HepG2 (cell line): ENCODE results near the gene TGFBRAP1. TPM values are rescaled to one million over a fixed set of nuclear protein-coding genes. Genes with fewer than 3 reads are reported as not detected.

Experiments used
- KDM3A ChIP-seq: IDR thresholded peaks from 2 replicates; pipeline ENCODE4 v1.6.1; 2018; ENCODE audit warnings: low read depth, missing compliant biosample characterization
- PHB2 ChIP-seq: fragments of 450-650 bp; IDR thresholded peaks from 2 replicates; pipeline ENCODE4 v1.6.1; 2018; ENCODE audit not compliant: partially characterized antibody
- POGZ ChIP-seq: sonication (generic); formaldehyde crosslinking; IDR thresholded peaks from 2 replicates; pipeline ENCODE4 v1.4.0; 2020; ENCODE audit warnings: mild to moderate bottlenecking, missing genetic modification reagents
- TIGD3 ChIP-seq: sonication (generic); formaldehyde crosslinking; IDR thresholded peaks from 2 replicates; pipeline ENCODE4 v1.5.1; 2020; ENCODE audit warnings: mild to moderate bottlenecking, missing genetic modification reagents, borderline replicate concordance
- ZBTB33 ChIP-seq: sonication (generic); formaldehyde crosslinking; IDR thresholded peaks from 2 replicates; pipeline ENCODE4 v1.4.0; 2020; ENCODE audit warnings: missing genetic modification reagents
- ZBTB4 ChIP-seq: sonication (generic); formaldehyde crosslinking; IDR thresholded peaks from 2 replicates; pipeline ENCODE4 v1.4.0; 2020; ENCODE audit warnings: missing genetic modification reagents, mild to moderate bottlenecking, borderline replicate concordance
- ZBTB40 ChIP-seq, 2 experiments: fragments of 450-650 bp in 1 of 2; sonication (generic) in 1 of 2; formaldehyde crosslinking in 1 of 2; IDR thresholded peaks; 2 replicates each; pipeline versions ENCODE4 v1.6.1 to v1.8.0; 2016 to 2022; ENCODE audit warnings: antibody characterized with exemption in 1 of 2, mild to moderate bottlenecking in 1 of 2, missing genetic modification reagents in 1 of 2
- ZNF276 ChIP-seq: sonication (generic); formaldehyde crosslinking; IDR thresholded peaks from 2 replicates; pipeline ENCODE4 v1.4.0; 2020; ENCODE audit warnings: mild to moderate bottlenecking, low read depth, missing genetic modification reagents
- polyA plus RNA-seq, 8 experiments: library from polyadenylated mRNA; depleted of rRNA in 3 of 8; stranded (reverse) in 7 of 8; unstranded in 1 of 8; fragments of >200 nt; fragmentation: Illumina TruSeq in 4 of 8; extraction: Trizol in 4 of 8; gene quantifications; 2 replicates each; pipeline versions ENCODE4 v1.2.1 to v1.2.3, GENCODE V29; 2011 to 2016; ENCODE audit warnings: low read depth in 4 of 8, missing spikeins in 1 of 8, mixed read lengths in 1 of 8; ENCODE audit not compliant: insufficient read depth in 1 of 8
- total RNA-seq, 5 experiments: library from RNA; depleted of rRNA; stranded (reverse); fragments of >200 nt; fragmentation: Illumina TruSeq; extraction: Trizol; gene quantifications; 2 replicates each; pipeline ENCODE4 v1.2.3, GENCODE V29; 2016; ENCODE audit warnings: low read depth in 1 of 5

TGFBRAP1 gene
- total and polyA plus RNA-seq, 2 of the 13 experiments (the other 11 are each of a cell fraction or from before 2014, with no cell fraction given) = 12.7 to 22.9 TPM

GRCh38 chr2:105369777-105370690 is 40.5 kb upstream of the TGFBRAP1 start (continued):
- TF ChIP-seq ZBTB4 (peak; percentile 99; the same call in 1 of the 2 replicates), PHB2 (no peak), ZBTB40 (IDR thresholded peaks at IDR 0.05) (no peak), ZBTB40 (CRISPR knock-in tag; IDR thresholded peaks at IDR 0.05) (no peak), ZNF276 (CRISPR knock-in tag) (no peak), POGZ (CRISPR knock-in tag) (peak; percentile 76), TIGD3 (CRISPR knock-in tag) (no peak), KDM3A (peak; percentile 82; the same call in 1 of the 2 replicates), ZBTB33 (CRISPR knock-in tag) (peak; percentile 100)
